ENCODE results near the gene NKX1-1.

Gene NKX1-1

DNA sequence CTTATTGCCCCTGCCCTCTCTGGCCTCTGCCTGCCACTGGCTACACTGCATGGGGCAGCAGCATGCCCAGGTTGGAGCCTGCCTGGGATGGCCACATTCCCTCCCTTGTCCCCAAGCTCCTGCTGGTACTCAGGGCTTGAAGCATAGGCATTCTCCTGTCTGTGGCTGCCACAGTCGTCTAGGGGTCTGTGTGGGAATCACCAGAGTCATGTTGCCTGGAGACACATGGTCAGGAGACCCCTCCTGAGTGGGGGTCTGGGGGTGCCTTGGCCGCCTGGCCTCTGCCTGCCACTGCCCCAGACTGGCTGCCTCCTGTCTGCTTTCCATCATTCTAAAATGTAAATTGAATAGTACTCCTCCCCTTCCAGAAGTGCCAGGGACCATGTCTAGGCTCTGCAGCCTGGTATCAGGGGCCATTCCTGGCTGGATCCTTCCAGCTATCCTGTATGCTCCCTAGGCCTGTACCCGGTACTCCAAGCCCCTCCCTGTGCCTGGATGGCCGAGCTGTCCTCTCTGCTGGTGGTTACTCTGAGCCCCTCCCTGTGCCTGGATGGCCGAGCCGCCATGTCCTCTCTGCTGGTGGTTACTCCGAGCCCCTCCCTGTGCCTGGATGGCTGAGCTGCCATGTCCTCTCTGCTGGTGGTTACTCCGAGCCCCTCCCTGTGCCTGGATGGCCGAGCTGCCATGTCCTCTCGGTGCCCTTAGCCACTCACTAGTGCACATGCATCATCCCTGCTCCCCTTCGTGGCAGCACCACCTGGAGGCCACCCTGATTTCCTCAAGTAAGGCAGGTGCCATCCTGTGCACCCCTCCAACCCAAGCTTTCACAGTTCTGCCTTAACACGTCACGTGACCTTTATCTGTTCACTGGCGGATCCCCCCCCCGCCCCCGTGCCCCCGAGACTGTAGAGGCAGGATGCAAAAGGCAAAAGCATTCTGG lies 5.5 kb upstream of the NKX1-1 start:
- H3K4me3 ChIP-seq (replicated peaks in 1 of 2; ENCODE audit: low read depth in 2 of 2, low read length in 2 of 2): no peak overlapping the region
- no peak for DNase-seq (ENCODE audit: low read depth in 2 of 2)
- TF ChIP-seq, protein P1, sequence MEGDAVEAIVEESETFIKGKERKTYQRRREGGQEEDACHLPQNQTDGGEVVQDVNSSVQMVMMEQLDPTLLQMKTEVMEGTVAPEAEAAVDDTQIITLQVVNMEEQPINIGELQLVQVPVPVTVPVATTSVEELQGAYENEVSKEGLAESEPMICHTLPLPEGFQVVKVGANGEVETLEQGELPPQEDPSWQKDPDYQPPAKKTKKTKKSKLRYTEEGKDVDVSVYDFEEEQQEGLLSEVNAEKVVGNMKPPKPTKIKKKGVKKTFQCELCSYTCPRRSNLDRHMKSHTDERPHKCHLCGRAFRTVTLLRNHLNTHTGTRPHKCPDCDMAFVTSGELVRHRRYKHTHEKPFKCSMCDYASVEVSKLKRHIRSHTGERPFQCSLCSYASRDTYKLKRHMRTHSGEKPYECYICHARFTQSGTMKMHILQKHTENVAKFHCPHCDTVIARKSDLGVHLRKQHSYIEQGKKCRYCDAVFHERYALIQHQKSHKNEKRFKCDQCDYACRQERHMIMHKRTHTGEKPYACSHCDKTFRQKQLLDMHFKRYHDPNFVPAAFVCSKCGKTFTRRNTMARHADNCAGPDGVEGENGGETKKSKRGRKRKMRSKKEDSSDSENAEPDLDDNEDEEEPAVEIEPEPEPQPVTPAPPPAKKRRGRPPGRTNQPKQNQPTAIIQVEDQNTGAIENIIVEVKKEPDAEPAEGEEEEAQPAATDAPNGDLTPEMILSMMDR (IDR thresholded peaks at IDR 0.05; ENCODE audit: low read depth, low read length): no peak

DNA sequence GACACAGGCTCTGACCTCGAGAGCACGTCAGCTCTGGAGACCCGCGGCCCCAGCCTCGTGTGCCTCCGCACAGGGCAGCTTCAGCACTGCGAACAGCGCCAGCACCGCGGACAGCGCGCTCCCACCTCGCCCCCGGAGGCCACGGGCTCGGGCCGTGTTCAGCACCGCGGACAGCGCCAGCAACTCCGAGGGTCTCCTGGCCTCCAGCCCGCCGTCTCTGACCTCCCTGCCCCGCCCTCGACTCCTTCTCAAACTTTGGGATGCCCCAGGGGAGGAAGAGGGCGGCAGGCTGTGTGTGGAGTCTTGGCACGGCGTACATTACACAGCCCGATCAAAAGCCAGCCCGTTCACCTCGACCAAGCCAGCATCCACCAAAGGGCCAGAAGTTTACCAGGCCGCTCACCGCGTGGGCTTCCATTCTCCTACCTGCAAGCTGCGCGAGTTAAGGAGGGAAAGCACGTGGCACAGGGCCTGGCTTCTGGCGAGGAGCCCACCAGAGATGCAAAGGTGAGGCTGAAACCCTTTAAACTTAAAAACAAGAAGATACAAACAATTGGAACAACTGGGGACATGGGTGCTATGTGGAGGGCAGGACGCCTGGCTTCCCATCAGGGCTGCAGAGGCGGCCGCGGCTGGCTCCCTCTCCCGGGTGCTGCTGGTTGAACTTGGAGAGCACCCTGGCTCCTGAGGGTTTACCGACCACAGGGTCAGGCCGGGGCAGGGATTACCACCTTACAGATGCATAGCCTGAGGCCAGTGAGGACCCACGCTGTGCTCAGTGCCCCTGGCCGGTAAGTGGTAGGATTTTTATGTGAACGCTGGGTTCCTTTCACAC lies 4.5 kb upstream of the NKX1-1 start:
- H3K4me3 ChIP-seq (replicated peaks in 1 of 2; ENCODE audit: low read depth in 2 of 2, low read length in 2 of 2): no peak overlapping the region
- DNase-seq (ENCODE audit: low read depth in 2 of 2): peak; percentile 24 to 54
- TF ChIP-seq, protein P1 (IDR thresholded peaks at IDR 0.05; ENCODE audit: low read depth, low read length): no peak

- no peak overlapping the region for H3K4me3 ChIP-seq (replicated peaks in 1 of 2; ENCODE audit: low read depth in 2 of 2, low read length in 2 of 2)
- TF ChIP-seq, protein P1 (IDR thresholded peaks at IDR 0.05; ENCODE audit: low read depth, low read length): no peak
- no peak for DNase-seq (ENCODE audit: low read depth in 2 of 2)
These were observed 3.5 kb upstream of the NKX1-1 start for GRCh38 chr4:1409491-1410425.

DNA sequence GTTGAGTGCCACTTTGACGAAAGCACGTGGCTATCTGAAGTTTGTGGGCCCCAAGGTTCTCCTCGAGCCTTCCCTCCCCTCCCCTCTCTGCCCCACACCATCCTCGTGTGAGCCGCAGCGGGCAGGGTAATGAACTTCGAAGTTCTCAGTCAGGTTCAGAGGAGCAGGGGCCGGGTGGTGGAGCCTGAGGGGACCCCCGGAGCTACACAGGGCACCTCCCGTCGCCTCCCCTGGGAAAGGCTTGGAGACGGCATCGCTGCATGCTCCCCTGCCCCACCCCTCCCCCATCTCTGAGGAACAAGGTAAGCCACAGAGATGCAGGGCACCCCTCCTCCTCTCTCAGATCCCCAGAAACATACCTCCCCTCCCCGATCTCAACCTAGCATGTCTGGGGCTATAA lies 2.8 kb upstream of the NKX1-1 start:
- H3K4me3 ChIP-seq (replicated peaks in 1 of 2; ENCODE audit: low read depth in 2 of 2, low read length in 2 of 2): no peak overlapping the region
- TF ChIP-seq, protein P1 (IDR thresholded peaks at IDR 0.05; ENCODE audit: low read depth, low read length): no peak
- no peak for DNase-seq (ENCODE audit: low read depth in 2 of 2)

DNA sequence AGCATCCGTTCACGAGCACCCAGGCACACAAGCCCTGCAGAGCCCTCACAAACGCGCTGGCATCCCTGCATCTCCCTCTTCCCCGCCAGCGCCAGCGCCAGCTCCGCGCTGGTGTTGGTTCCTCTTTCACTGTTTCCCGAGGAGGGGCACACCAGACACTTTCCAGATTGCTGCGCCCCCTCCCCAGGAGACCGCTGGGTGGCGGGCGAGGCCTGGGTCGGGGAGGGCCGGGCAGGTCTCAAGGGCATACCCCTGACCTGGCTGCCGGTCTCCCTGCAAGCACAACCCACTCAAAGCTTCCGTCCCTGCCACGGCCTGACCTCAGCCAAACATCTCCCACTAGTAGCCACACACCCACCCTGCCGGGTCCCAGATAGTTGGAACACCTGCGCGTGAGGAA lies 2.2 kb upstream of the NKX1-1 start:
- TF ChIP-seq, protein P1 (IDR thresholded peaks at IDR 0.05; ENCODE audit: low read depth, low read length): no peak
- DNase-seq (ENCODE audit: low read depth in 2 of 2): no peak

More for the DNA sequence above, 2.2 kb upstream of the NKX1-1 start:
- H3K4me3 ChIP-seq (replicated peaks in 1 of 2; ENCODE audit: low read depth in 2 of 2, low read length in 2 of 2): no peak overlapping the region
